ENCODE results near the gene LDB2. TPM values are rescaled to one million over a fixed set of nuclear protein-coding genes. Genes with fewer than 3 reads are reported as not detected.

LDB2 gene
- total RNA-seq, 4 donors from 2014 or later, result 16.2 to 31.7 (median 22.4) TPM

DNA sequence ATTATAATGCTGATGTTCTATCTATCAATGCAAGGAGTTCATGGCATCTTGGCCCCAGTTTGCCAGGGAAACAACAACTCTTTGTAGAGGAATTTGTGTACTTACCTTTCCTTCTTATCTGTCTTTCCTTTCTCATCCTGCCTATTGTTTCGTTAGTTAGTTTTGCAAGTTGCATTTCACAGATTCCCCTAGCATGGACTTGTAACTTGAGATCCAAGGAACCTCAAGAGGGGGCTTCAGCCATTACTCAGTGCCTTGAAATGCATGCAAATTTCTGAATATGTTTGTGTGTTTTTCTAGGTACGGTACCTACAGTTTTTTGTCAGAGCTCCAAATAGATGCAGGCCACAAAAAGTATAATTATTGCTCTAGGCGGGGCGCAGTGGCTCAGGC is 203.6 kb downstream of the LDB2 start:
- no peaks in the 10 kb centered on the region for H3K9me3 ChIP-seq
- no peak for TF ChIP-seq POLR2A (IDR thresholded peaks at IDR 0.05; ENCODE audit: low read depth)
- no peaks in the 10 kb centered on the region for H3K27me3 ChIP-seq
- H3K4me1 ChIP-seq, result peaks cover 19 to 46% (median 33%) of the 10 kb centered on the region in 4 donors
- 97% methylated on average over 4 of the region's 4 CpGs for WGBS
- no peak overlapping the region for H3K4me3 ChIP-seq
- H3K36me3 ChIP-seq, result no peaks in the 10 kb centered on the region
- DNase-seq (ENCODE audit: extremely low spot score), result no peak
- H3K27ac ChIP-seq (replicated peaks in 1 of 4), result no peak overlapping the region
- intact Hi-C loops (cut with DNase I), result no loop called here

DNA sequence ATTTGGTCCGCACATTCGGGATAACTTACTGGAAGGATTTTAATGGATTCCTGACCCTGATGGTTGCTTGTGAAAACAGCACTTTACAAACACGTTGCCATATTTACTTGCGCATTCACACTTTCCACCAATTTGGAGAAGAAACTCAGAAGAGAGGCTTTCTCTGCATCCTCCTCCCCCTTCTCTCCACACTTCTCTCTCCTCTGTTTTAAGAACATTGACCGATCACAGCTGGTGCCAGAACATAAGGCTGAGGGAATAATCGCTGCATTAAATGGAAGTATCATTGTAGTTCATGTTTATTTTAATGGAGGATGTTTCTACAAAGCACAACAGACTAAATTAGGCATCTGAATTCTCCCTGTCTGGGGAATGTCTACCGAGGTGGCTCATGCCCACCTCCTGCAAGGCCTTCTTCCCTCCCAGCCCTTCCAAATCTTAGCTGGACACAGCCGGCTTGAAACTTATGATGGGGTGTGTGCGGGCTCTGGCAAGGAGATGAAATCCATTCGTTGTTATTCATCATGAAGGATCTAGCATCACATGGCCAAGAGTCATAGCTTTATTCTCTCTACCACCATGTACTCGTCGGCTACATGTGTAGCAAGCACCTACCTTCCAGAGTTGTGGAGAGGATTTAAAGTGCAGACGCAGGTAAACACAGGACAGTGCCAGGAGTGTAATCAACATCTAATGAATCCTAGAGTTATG is 204.1 kb downstream of the LDB2 start:
- intact Hi-C loops (cut with DNase I), result no loop called here
- Histone ChIP-seq H3K4me3 (no peak overlapping the region), H3K4me1 (peaks cover 19 to 46% (median 33%) of the 10 kb centered on the region in 4 donors), H3K27ac (replicated peaks in 1 of 4) (peak overlapping the region; percentile 60 to 68 (median 64)), H3K9me3 (no peaks in the 10 kb centered on the region), H3K27me3 (no peaks in the 10 kb centered on the region), H3K36me3 (no peaks in the 10 kb centered on the region)
- TF ChIP-seq EP300 (IDR thresholded peaks at IDR 0.05), result no peak
- TF ChIP-seq POLR2A (IDR thresholded peaks at IDR 0.05; ENCODE audit: low read depth), result no peak
- TF ChIP-seq CTCF (IDR thresholded peaks at IDR 0.05), result no peak
- no peak for TF ChIP-seq POLR2AphosphoS5 (IDR thresholded peaks at IDR 0.05)
- 48% methylated on average over 12 of the region's 13 CpGs for WGBS
- DNase-seq (ENCODE audit: extremely low spot score), result no peak

GRCh38 chr4:16693641-16694040 is 204.8 kb downstream of the LDB2 start:
- TF ChIP-seq CTCF (IDR thresholded peaks at IDR 0.05) (no peak), EP300 (IDR thresholded peaks at IDR 0.05) (no peak), POLR2AphosphoS5 (IDR thresholded peaks at IDR 0.05) (no peak), POLR2A (IDR thresholded peaks at IDR 0.05; ENCODE audit: low read depth) (no peak)
- H3K9me3 ChIP-seq, result no peaks in the 10 kb centered on the region
- WGBS, result 57% methylated on average over 3 of the region's 3 CpGs
- no peak for DNase-seq (ENCODE audit: extremely low spot score)
- intact Hi-C loops (cut with DNase I), result no loop called here
- peaks cover 19 to 46% (median 33%) of the 10 kb centered on the region in 4 donors for H3K4me1 ChIP-seq
- H3K27me3 ChIP-seq, result no peaks in the 10 kb centered on the region
- no peaks in the 10 kb centered on the region for H3K36me3 ChIP-seq
- no peak overlapping the region for H3K4me3 ChIP-seq
- H3K27ac ChIP-seq (replicated peaks in 1 of 4), result peak overlapping the region; percentile 60 to 68 (median 64)

GRCh38 chr4:16692961-16693506 is 205.4 kb downstream of the LDB2 start:
- peak overlapping the region; percentile 60 to 68 (median 64) for H3K27ac ChIP-seq (replicated peaks in 1 of 4)
- no peaks in the 10 kb centered on the region for H3K9me3 ChIP-seq
- no peak for TF ChIP-seq EP300 (IDR thresholded peaks at IDR 0.05)
- no peak for TF ChIP-seq POLR2AphosphoS5 (IDR thresholded peaks at IDR 0.05)
- no peak for TF ChIP-seq CTCF (IDR thresholded peaks at IDR 0.05)
- TF ChIP-seq POLR2A (IDR thresholded peaks at IDR 0.05; ENCODE audit: low read depth), result no peak
- no peak for DNase-seq (ENCODE audit: extremely low spot score)
- intact Hi-C loops (cut with DNase I), result no loop called here
- no peaks in the 10 kb centered on the region for H3K36me3 ChIP-seq
- WGBS, result 71% methylated on average over 8 of the region's 9 CpGs
- H3K4me1 ChIP-seq, result peaks cover 19 to 46% (median 33%) of the 10 kb centered on the region in 4 donors
- H3K4me3 ChIP-seq, result no peak overlapping the region
- no peaks in the 10 kb centered on the region for H3K27me3 ChIP-seq

GRCh38 chr4:16692524-16692923 is 205.9 kb downstream of the LDB2 start:
- no peaks in the 10 kb centered on the region for H3K27me3 ChIP-seq
- H3K4me1 ChIP-seq, result peaks cover 19 to 46% (median 33%) of the 10 kb centered on the region in 4 donors
- H3K4me3 ChIP-seq, result no peak overlapping the region
- intact Hi-C loops (cut with DNase I), result no loop called here
- peak overlapping the region; percentile 60 to 68 (median 64) for H3K27ac ChIP-seq (replicated peaks in 1 of 4)
- TF ChIP-seq POLR2A (IDR thresholded peaks at IDR 0.05; ENCODE audit: low read depth) (no peak), POLR2AphosphoS5 (IDR thresholded peaks at IDR 0.05) (no peak), EP300 (IDR thresholded peaks at IDR 0.05) (no peak), CTCF (IDR thresholded peaks at IDR 0.05) (no peak)
- 41% methylated on average over 2 of the region's 2 CpGs for WGBS
- DNase-seq (ENCODE audit: extremely low spot score), result no peak
- H3K9me3 ChIP-seq, result no peaks in the 10 kb centered on the region
- no peaks in the 10 kb centered on the region for H3K36me3 ChIP-seq
